Eye (tissue), 1 donor: ENCODE measurements around the gene KCNG2.
"Not testable (repeated sequence)": the region's sequence is repeated elsewhere in the genome, so short reads cannot be mapped to it uniquely, and the experiment has no call there.

Experiments
- DNase-seq: peaks from one replicate; pipeline ENCODE4 v3.0.0-alpha.2; 2015

KCNG2 gene

GRCh38 chr18:79797518-79798345, at the start of gene KCNG2:
Gene KCNG2, plus strand, starts transcription at chr18:79797938. Its CDS starts 65,730 bp downstream, at chr18:79863668.
- peak; percentile 77 for DNase-seq

GRCh38 chr18:79748321-79749180, 49.2 kb upstream of the KCNG2 start:
- peak; percentile 6 for DNase-seq

- peak; percentile 82 for DNase-seq
These were observed 48.2 kb upstream of the KCNG2 start for GRCh38 chr18:79749251-79750191.

- no peak for DNase-seq
These were observed 46.7 kb upstream of the KCNG2 start for GRCh38 chr18:79750980-79751571.

GRCh38 chr18:79751918-79752578, 45.7 kb upstream of the KCNG2 start:
- not testable (repeated sequence) for DNase-seq

GRCh38 chr18:79752946-79753345, 44.8 kb upstream of the KCNG2 start:
- not testable (repeated sequence) for DNase-seq

- DNase-seq: no peak
These were observed 44.3 kb upstream of the KCNG2 start for GRCh38 chr18:79753391-79753851.

- no peak for DNase-seq
These were observed 43.5 kb upstream of the KCNG2 start for GRCh38 chr18:79754022-79754761.

GRCh38 chr18:79754831-79755351, 42.8 kb upstream of the KCNG2 start:
- no peak for DNase-seq

- DNase-seq: no peak
These were observed 42.1 kb upstream of the KCNG2 start for GRCh38 chr18:79755496-79756142.

- no peak for DNase-seq
These were observed 41.6 kb upstream of the KCNG2 start for GRCh38 chr18:79756143-79756500.

GRCh38 chr18:79756826-79757225, 40.9 kb upstream of the KCNG2 start:
- no peak for DNase-seq

GRCh38 chr18:79760348-79760747, 37.4 kb upstream of the KCNG2 start:
- no peak for DNase-seq

GRCh38 chr18:79760881-79761280, 36.9 kb upstream of the KCNG2 start:
- DNase-seq: no peak

- DNase-seq: no peak
These were observed 34.3 kb upstream of the KCNG2 start for GRCh38 chr18:79763407-79763806.

GRCh38 chr18:79764131-79764530, 33.6 kb upstream of the KCNG2 start:
- DNase-seq: no peak

- DNase-seq: peak; percentile 29
These were observed 32.1 kb upstream of the KCNG2 start for GRCh38 chr18:79765491-79766245.

GRCh38 chr18:79766308-79766707, 31.4 kb upstream of the KCNG2 start:
- DNase-seq: no peak

- no peak for DNase-seq
These were observed 29.0 kb upstream of the KCNG2 start for GRCh38 chr18:79768745-79769144.
